SK-N-MC (cell line): ENCODE data around the gene FREM1.

ENCODE experiments used
- EZH2 ChIP-seq: fragments of 200-600 bp; sonication (generic); IDR thresholded peaks from one replicate; pipeline ENCODE4 v1.6.1; 2017; ENCODE audit warnings: antibody characterized with exemption
- FOXP2 ChIP-seq: optimal IDR thresholded peaks from 2 replicates; pipeline ENCODE3; 2011; ENCODE audit warnings: mild to moderate bottlenecking, moderate library complexity; ENCODE audit not compliant: insufficient read depth; ENCODE audit errors: extremely low read length, control extremely low read depth
- POLR2AphosphoS5 ChIP-seq: IDR thresholded peaks from 2 replicates; pipeline ENCODE4 v1.6.1; 2012; ENCODE audit warnings: mild to moderate bottlenecking, low read depth, low read length, borderline replicate concordance

GRCh38 chr9:14906000-14906399 is 4.2 kb downstream of the FREM1 start:
- TF ChIP-seq EZH2, result no peak
- TF ChIP-seq POLR2AphosphoS5, result no peak
- no peak for TF ChIP-seq FOXP2
